Neural crest cell (in vitro differentiated cells): Measurements from ENCODE around the gene SMIM13. TPM values are rescaled to one million over a fixed set of nuclear protein-coding genes. Genes with fewer than 3 reads are reported as not detected.

Experiments
- DNase-seq: peaks from one replicate; pipeline ENCODE4 v3.0.0; 2021; ENCODE audit warnings: low read depth, mixed read lengths, low spot score
- H3K27ac Mint-ChIP-seq: one replicate; pipeline ENCODE4 v1.8.0; 2021; ENCODE audit warnings: mild to moderate bottlenecking, mixed read lengths; ENCODE audit not compliant: unreplicated experiment
- H3K27me3 Mint-ChIP-seq: 2 replicates; pipeline ENCODE4 v1.8.0; 2021; ENCODE audit warnings: low read depth, mild to moderate bottlenecking, mixed read lengths
- H3K36me3 Mint-ChIP-seq: 2 replicates; pipeline ENCODE4 v1.8.0; 2021; ENCODE audit warnings: low read depth, mild to moderate bottlenecking, mixed read lengths
- H3K4me1 Mint-ChIP-seq: 2 replicates; pipeline ENCODE4 v1.8.0; 2021; ENCODE audit warnings: mixed read lengths
- H3K4me3 Mint-ChIP-seq: one replicate; pipeline ENCODE4 v1.8.0; 2021; ENCODE audit warnings: mild to moderate bottlenecking, mixed read lengths
- H3K9me3 Mint-ChIP-seq: 2 replicates; pipeline ENCODE4 v1.8.0; 2021; ENCODE audit warnings: mixed read lengths
- total RNA-seq: library from RNA; stranded (reverse); gene quantifications from 2 replicates; pipeline ENCODE4 v1.2.1, GENCODE V29; 2021
- TF ChIP-seq, protein P1 (sequence below): fragments of 200-600 bp; sonication (generic); conservative IDR thresholded peaks from 2 replicates; pipeline ENCODE4 v1.5.0; 2021; ENCODE audit warnings: antibody characterized with exemption, mild to moderate bottlenecking

The SMIM13 gene
- total RNA-seq, 1 donor from 2014 or later, result 12.3 TPM

GRCh38 chr6:11179419-11180202, 86.0 kb downstream of the SMIM13 start:
- H3K27me3 Mint-ChIP-seq, result no peaks in the 10 kb centered on the region
- TF ChIP-seq, protein P1, sequence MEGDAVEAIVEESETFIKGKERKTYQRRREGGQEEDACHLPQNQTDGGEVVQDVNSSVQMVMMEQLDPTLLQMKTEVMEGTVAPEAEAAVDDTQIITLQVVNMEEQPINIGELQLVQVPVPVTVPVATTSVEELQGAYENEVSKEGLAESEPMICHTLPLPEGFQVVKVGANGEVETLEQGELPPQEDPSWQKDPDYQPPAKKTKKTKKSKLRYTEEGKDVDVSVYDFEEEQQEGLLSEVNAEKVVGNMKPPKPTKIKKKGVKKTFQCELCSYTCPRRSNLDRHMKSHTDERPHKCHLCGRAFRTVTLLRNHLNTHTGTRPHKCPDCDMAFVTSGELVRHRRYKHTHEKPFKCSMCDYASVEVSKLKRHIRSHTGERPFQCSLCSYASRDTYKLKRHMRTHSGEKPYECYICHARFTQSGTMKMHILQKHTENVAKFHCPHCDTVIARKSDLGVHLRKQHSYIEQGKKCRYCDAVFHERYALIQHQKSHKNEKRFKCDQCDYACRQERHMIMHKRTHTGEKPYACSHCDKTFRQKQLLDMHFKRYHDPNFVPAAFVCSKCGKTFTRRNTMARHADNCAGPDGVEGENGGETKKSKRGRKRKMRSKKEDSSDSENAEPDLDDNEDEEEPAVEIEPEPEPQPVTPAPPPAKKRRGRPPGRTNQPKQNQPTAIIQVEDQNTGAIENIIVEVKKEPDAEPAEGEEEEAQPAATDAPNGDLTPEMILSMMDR, result no peak
- no peak overlapping the region for H3K4me3 Mint-ChIP-seq
- peaks cover 30% of the 10 kb centered on the region for H3K36me3 Mint-ChIP-seq
- H3K9me3 Mint-ChIP-seq, result no peaks in the 10 kb centered on the region
- peaks cover 22% of the 10 kb centered on the region for H3K4me1 Mint-ChIP-seq
- no peak overlapping the region for H3K27ac Mint-ChIP-seq
- DNase-seq, result no peak

DNA sequence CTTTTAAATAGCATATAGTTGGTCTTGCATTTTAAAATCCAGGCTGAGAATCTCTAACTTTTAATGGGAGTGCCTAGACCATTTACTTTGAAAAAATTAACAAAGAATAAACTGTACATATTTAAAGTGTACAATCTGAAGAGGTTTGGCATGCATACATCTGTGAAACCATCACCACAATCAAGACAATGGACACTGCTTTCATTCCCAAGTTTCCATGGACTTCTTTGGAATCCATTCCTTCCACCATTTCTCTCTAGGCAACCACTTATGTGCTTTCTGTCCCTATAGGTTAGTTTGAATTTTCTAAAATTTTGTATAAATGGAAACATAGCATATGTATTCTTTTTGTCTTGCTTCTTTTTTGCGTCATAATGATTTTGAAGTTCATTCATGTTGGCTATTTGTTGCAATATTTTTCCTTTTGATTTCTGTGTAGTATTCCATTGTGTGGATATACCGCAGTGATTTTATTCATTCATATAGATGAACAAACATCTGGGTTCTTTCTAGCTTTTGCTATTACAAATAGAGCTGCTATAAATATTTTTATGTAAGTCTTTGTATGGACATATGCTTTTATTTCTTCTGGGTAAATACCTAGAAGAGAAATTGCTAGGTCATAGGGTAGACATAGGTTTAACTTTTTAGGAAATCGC, 88.0 kb downstream of the SMIM13 start:
- no peak for DNase-seq
- no peaks in the 10 kb centered on the region for H3K9me3 Mint-ChIP-seq
- peaks cover 22% of the 10 kb centered on the region for H3K4me1 Mint-ChIP-seq
- no peak overlapping the region for H3K27ac Mint-ChIP-seq
- H3K27me3 Mint-ChIP-seq, result no peaks in the 10 kb centered on the region
- TF ChIP-seq, protein P1, result no peak
- no peak overlapping the region for H3K4me3 Mint-ChIP-seq
- H3K36me3 Mint-ChIP-seq, result peaks cover 36% of the 10 kb centered on the region

DNA sequence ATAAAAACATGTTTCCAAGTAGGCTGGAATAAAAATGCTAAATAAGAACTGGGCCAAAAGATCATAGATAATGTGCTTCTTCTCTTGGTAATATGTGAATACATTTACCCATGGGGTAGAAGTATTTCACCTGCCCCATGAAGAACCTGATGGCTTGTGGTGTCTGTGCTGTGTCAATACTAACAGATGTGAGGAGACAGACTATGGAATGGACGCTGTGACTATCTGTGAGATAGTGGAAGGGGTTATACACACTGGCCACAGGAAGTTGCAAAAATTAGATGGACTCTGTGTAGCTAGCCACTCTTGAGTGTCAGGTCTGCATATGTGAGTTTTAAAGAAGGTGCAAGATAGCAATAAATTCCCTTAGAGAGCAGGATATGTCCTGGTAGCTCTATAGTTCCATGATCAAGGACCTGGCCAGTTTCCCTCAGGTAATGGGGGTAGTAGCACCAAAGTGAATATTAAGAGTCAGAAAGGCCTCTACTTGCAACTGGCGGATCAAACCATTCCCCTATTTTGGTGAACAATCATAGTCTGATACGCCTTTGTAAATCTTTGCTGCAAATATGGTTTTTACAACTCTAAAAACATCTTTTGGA, 90.2 kb downstream of the SMIM13 start:
- TF ChIP-seq, protein P1, result no peak
- Mint-ChIP-seq H3K9me3 (no peaks in the 10 kb centered on the region), H3K4me3 (no peak overlapping the region), H3K36me3 (peaks cover 54% of the 10 kb centered on the region), H3K27me3 (no peaks in the 10 kb centered on the region), H3K27ac (no peak overlapping the region), H3K4me1 (peaks cover 11% of the 10 kb centered on the region)
- DNase-seq, result no peak

DNA sequence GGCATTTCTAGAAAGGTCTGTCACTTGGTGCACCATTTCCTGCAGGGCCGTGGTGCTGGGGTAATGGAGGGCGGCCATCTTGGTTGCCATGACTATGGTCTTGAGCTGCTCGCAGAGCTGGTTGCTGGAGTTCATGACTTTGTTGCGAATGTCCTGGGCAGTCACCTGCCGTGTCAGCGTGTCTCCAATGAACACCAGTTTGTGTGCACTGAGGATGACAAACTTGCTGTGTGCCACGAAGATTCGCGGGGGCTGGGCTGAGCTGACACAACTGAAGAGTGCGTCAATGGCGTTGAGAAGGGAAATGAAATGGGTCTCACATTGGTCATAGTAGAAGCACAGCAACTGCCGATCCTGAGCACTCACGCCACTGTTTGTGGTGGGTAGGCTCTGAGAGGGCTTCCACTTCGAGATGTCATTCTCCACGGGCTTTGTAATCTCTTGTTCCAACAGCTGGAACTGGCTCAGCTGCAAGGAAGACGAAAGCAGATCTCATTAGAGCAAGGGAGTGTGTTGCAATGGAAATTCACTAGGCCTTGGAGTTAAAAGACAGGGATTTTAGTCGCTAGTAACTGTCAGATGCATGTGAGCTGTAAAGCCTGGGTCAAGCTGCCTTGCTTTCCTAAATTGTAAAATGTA, 91.7 kb downstream of the SMIM13 start:
- TF ChIP-seq, protein P1, result no peak
- no peaks in the 10 kb centered on the region for H3K4me1 Mint-ChIP-seq
- H3K27ac Mint-ChIP-seq, result no peak overlapping the region
- H3K4me3 Mint-ChIP-seq, result no peak overlapping the region
- H3K36me3 Mint-ChIP-seq, result peaks cover 61% of the 10 kb centered on the region
- no peaks in the 10 kb centered on the region for H3K9me3 Mint-ChIP-seq
- no peaks in the 10 kb centered on the region for H3K27me3 Mint-ChIP-seq
- no peak for DNase-seq

- H3K27me3 Mint-ChIP-seq, result no peaks in the 10 kb centered on the region
- H3K4me1 Mint-ChIP-seq, result no peaks in the 10 kb centered on the region
- no peaks in the 10 kb centered on the region for H3K9me3 Mint-ChIP-seq
- H3K4me3 Mint-ChIP-seq, result no peak overlapping the region
- H3K36me3 Mint-ChIP-seq, result peaks cover 61% of the 10 kb centered on the region
- no peak overlapping the region for H3K27ac Mint-ChIP-seq
- DNase-seq, result no peak
- TF ChIP-seq, protein P1, result no peak
Measured at GRCh38 chr6:11187301-11187700, 93.7 kb downstream of the SMIM13 start.

Other genes starting within 250 kb of the SMIM13 start
- not detected in 2 replicates for gene GCM2, start 211.8 kb upstream of the SMIM13 start, total RNA-seq
- 5.6 and 9.9 TPM in 2 replicates for gene SYCP2L, start 206.8 kb upstream of the SMIM13 start, total RNA-seq
- gene ELOVL2, start 49.5 kb upstream of the SMIM13 start, total RNA-seq, result 12.8 and 13.8 TPM in 2 replicates
- not detected in 2 replicates for gene ERVFRD-1, start 17.9 kb downstream of the SMIM13 start, total RNA-seq
- 14.1 and 15.7 TPM in 2 replicates for gene NEDD9, start 138.8 kb downstream of the SMIM13 start, total RNA-seq